ENCODE results near the gene ZNF778.
A peak's percentile ranks its signal among the peaks of the same experiment; 100 is the strongest.
"Not testable (repeated sequence)": the region's sequence is repeated elsewhere in the genome, so short reads cannot be mapped to it uniquely, and the experiment has no call there.

The ZNF778 gene

GRCh38 chr16:89183463-89183862 is 34.0 kb upstream of the ZNF778 start:
- no peak for DNase-seq

GRCh38 chr16:89183975-89184676 is 33.4 kb upstream of the ZNF778 start:
- DNase-seq = no peak

- no peak for DNase-seq
Observed at GRCh38 chr16:89184677-89184932, 32.9 kb upstream of the ZNF778 start.

- DNase-seq = no peak
Observed at GRCh38 chr16:89184933-89185794, 32.3 kb upstream of the ZNF778 start.

- DNase-seq = not testable (repeated sequence)
Observed at GRCh38 chr16:89185887-89186592, 31.5 kb upstream of the ZNF778 start.

GRCh38 chr16:89186593-89187031 is 30.9 kb upstream of the ZNF778 start:
- DNase-seq = not testable (repeated sequence)

- DNase-seq = no peak
Observed at GRCh38 chr16:89187032-89187769, 30.3 kb upstream of the ZNF778 start.

GRCh38 chr16:89187770-89188392 is 29.6 kb upstream of the ZNF778 start:
- no peak for DNase-seq

GRCh38 chr16:89188471-89189357 is 28.8 kb upstream of the ZNF778 start:
- not testable (repeated sequence) for DNase-seq

GRCh38 chr16:89189358-89190025 is 28.0 kb upstream of the ZNF778 start:
- DNase-seq = no peak

GRCh38 chr16:89190150-89190958 is 27.1 kb upstream of the ZNF778 start:
- no peak for DNase-seq

- no peak for DNase-seq
Observed at GRCh38 chr16:89191033-89191900, 26.2 kb upstream of the ZNF778 start.

- no peak for DNase-seq
Observed at GRCh38 chr16:89191901-89192185, 25.7 kb upstream of the ZNF778 start.

GRCh38 chr16:89192186-89192955 is 25.1 kb upstream of the ZNF778 start:
- DNase-seq = peak; percentile 69

GRCh38 chr16:89192956-89193575 is 24.4 kb upstream of the ZNF778 start:
- DNase-seq = peak; percentile 32

GRCh38 chr16:89193576-89194293 is 23.8 kb upstream of the ZNF778 start:
- no peak for DNase-seq
